Activated naive CD4-positive, alpha-beta T cell treated with Interleukin-2 at 50 U/mL for 16 hours (primary cell): Measurements from ENCODE around the gene C3orf70.

Source experiments
- DNase-seq: peaks from one replicate; pipeline ENCODE4 v3.0.0-alpha.2; 2020

The C3orf70 gene

GRCh38 chr3:185042312-185043050 is 110.4 kb downstream of the C3orf70 start:
- DNase-seq, result no peak

- DNase-seq, result no peak
Measured at GRCh38 chr3:185041540-185041939, 111.3 kb downstream of the C3orf70 start.

GRCh38 chr3:185040425-185040824 is 112.4 kb downstream of the C3orf70 start:
- DNase-seq, result no peak

GRCh38 chr3:185037801-185038200 is 115.1 kb downstream of the C3orf70 start:
- DNase-seq, result no peak

- DNase-seq, result no peak
Measured at GRCh38 chr3:185030951-185031350, 121.9 kb downstream of the C3orf70 start.

- DNase-seq, result no peak
Measured at GRCh38 chr3:185030399-185030798, 122.5 kb downstream of the C3orf70 start.

GRCh38 chr3:185029086-185029485 is 123.8 kb downstream of the C3orf70 start:
- DNase-seq, result no peak

GRCh38 chr3:185028121-185028520 is 124.7 kb downstream of the C3orf70 start:
- no peak for DNase-seq
